ENCODE measurements around the gene KRTAP4-1.
"Not testable (repeated sequence)": the region's sequence is repeated elsewhere in the genome, so short reads cannot be mapped to it uniquely, and the experiment has no call there.

Gene KRTAP4-1

GRCh38 chr17:41168121-41168520 lies 16.6 kb downstream of the KRTAP4-1 start, which contains the start of gene KRTAP4-3:
Gene KRTAP4-3 (minus strand): TSS chr17:41168221. CDS start chr17:41168172, 49 bp downstream.
- no peak for DNase-seq

- no peak for DNase-seq
Observed at GRCh38 chr17:41167561-41167960, 17.1 kb downstream of the KRTAP4-1 start.

- no peak for DNase-seq
Observed at GRCh38 chr17:41163828-41164227, 20.9 kb downstream of the KRTAP4-1 start.

- DNase-seq = no peak
Observed at GRCh38 chr17:41160648-41161047, 24.1 kb downstream of the KRTAP4-1 start, which contains the start of gene KRTAP4-4. Gene KRTAP4-4 (minus strand): TSS chr17:41160748. CDS start chr17:41160691, 57 bp downstream.

GRCh38 chr17:41160190-41160589 lies 24.5 kb downstream of the KRTAP4-1 start:
- not testable (repeated sequence) for DNase-seq

- DNase-seq = no peak
Observed at GRCh38 chr17:41153856-41154255, 30.9 kb downstream of the KRTAP4-1 start.

GRCh38 chr17:41151525-41151924 lies 33.2 kb downstream of the KRTAP4-1 start:
- no peak for DNase-seq

GRCh38 chr17:41150026-41150425 lies 34.7 kb downstream of the KRTAP4-1 start:
- DNase-seq = no peak

- DNase-seq = no peak
Observed at GRCh38 chr17:41149652-41149985, 35.1 kb downstream of the KRTAP4-1 start, which contains the start of gene KRTAP4-5. Gene KRTAP4-5 (minus strand): TSS chr17:41149825. CDS start chr17:41149767, 58 bp downstream.

- DNase-seq = not testable (repeated sequence)
Observed at GRCh38 chr17:41148971-41149651, 35.6 kb downstream of the KRTAP4-1 start.

GRCh38 chr17:41147531-41148204 lies 37.0 kb downstream of the KRTAP4-1 start:
- no peak for DNase-seq

GRCh38 chr17:41145261-41145660 lies 39.5 kb downstream of the KRTAP4-1 start:
- no peak for DNase-seq

- DNase-seq = no peak
Observed at GRCh38 chr17:41144846-41145245, 39.9 kb downstream of the KRTAP4-1 start.

GRCh38 chr17:41141361-41141760 lies 43.4 kb downstream of the KRTAP4-1 start:
- no peak for DNase-seq

- DNase-seq = no peak
Observed at GRCh38 chr17:41140360-41141131, 44.2 kb downstream of the KRTAP4-1 start, which contains the start of gene KRTAP4-6. Gene KRTAP4-6 (minus strand): TSS chr17:41140544. CDS start chr17:41140487, 57 bp downstream.

- not testable (repeated sequence) for DNase-seq
Observed at GRCh38 chr17:41139865-41140264, 44.8 kb downstream of the KRTAP4-1 start.

Measured in KG1 (cell line).